Upper lobe of left lung (tissue), 6 donors: ENCODE results near the gene NPIPA1. TPM values are rescaled to one million over a fixed set of nuclear protein-coding genes. Genes with fewer than 3 reads are reported as not detected.
"Not testable (repeated sequence)": the region's sequence is repeated elsewhere in the genome, so short reads cannot be mapped to it uniquely, and the experiment has no call there.

Experiments
- ATAC-seq, 2 donors: fragments of 200-7000 bp; cut with Tn5 transposase; one replicate each; pipeline ENCODE4 v1.9.1; 2022; ENCODE audit warnings: mild to moderate bottlenecking in 2 of 2, moderate library complexity in 2 of 2; ENCODE audit not compliant: low FRiP score in 2 of 2
- DNase-seq, 2 donors: peaks; one replicate each; pipeline ENCODE4 v3.0.0-alpha.2; 2019 to 2020
- H3K27ac ChIP-seq, 4 donors: fragments of 200-600 bp; sonication (generic); one replicate each; pipeline ENCODE4 v1.5.1; 2016 to 2019
- H3K27me3 ChIP-seq, 4 donors: fragments of 200-600 bp; sonication (generic); one replicate each; pipeline ENCODE4 v1.5.1; 2017 to 2019
- H3K36me3 ChIP-seq, 4 donors: fragments of 200-600 bp; sonication (generic); one replicate each; pipeline ENCODE4 v1.5.1; 2016 to 2019
- H3K4me1 ChIP-seq, 4 donors: fragments of 200-600 bp; sonication (generic); one replicate each; pipeline ENCODE4 v1.5.1; 2018 to 2019
- H3K4me3 ChIP-seq, 4 donors: fragments of 200-600 bp; sonication (generic); one replicate each; pipeline ENCODE4 v1.5.1; 2017 to 2019; ENCODE audit warnings: mild to moderate bottlenecking in 2 of 4, moderate library complexity in 1 of 4
- H3K9me3 ChIP-seq, 4 donors: fragments of 200-600 bp; sonication (generic); one replicate each; pipeline ENCODE4 v1.5.1; 2018 to 2019
- EP300 ChIP-seq, 4 donors: sonication (generic); formaldehyde crosslinking; IDR thresholded peaks; one replicate each; pipeline ENCODE4 v1.5.1; 2017; ENCODE audit warnings: antibody characterized with exemption in 4 of 4, control low read depth in 2 of 4
- POLR2A ChIP-seq, 4 donors: fragments of 450-650 bp; IDR thresholded peaks; one replicate each; pipeline ENCODE4 v1.5.1; 2016 to 2017; ENCODE audit warnings: antibody characterized with exemption in 4 of 4, mild to moderate bottlenecking in 2 of 4
- POLR2AphosphoS5 ChIP-seq, 2 donors: sonication (generic); formaldehyde crosslinking; IDR thresholded peaks; one replicate each; pipeline ENCODE4 v1.5.1; 2017; ENCODE audit warnings: antibody characterized with exemption in 2 of 2
- WGBS, 2 donors: methylation state at CpG; one replicate each; pipeline ENCODE4 v1.1.5; 2017 to 2018; 5-methylcytosine and 5-hydroxymethylcytosine counted together
- total RNA-seq, 6 donors: library from RNA; depleted of rRNA in 4 of 6; stranded (reverse); fragments of >200 nt in 4 of 6; gene quantifications; one replicate each; pipeline versions ENCODE4 v1.1.0 to v1.2.1, GENCODE V29; 2016 to 2021
- TF ChIP-seq, protein P1 (sequence below), 6 experiments: fragments of 450-650 bp in 4 of 6; fragments of 200-600 bp in 2 of 6; sonication (generic) in 2 of 6; IDR thresholded peaks; one replicate each; pipeline ENCODE4 v1.5.1; 2016 to 2019; ENCODE audit warnings: antibody characterized with exemption in 6 of 6
- donor health status: DM: no; HTN: no; CAD: no; lungs with moderate emphysema.
- donor health status: DM: no; HTN: yes; CAD: no; lungs with severe emphysema.

Gene NPIPA1
- total RNA-seq, 6 donors from 2014 or later = 49.3 to 189 (median 79.1) TPM

GRCh38 chr16:14961405-14962186 is 24.4 kb downstream of the NPIPA1 start:
- Histone ChIP-seq H3K9me3 (no peaks in the 10 kb centered on the region), H3K4me3 (no peak overlapping the region), H3K36me3 (no peaks in the 10 kb centered on the region), H3K4me1 (no peaks in the 10 kb centered on the region), H3K27ac (no peak overlapping the region), H3K27me3 (no peaks in the 10 kb centered on the region)
- TF ChIP-seq POLR2A (IDR thresholded peaks at IDR 0.05) (no peak), EP300 (IDR thresholded peaks at IDR 0.05) (no peak), POLR2AphosphoS5 (IDR thresholded peaks at IDR 0.05) (no peak)
- TF ChIP-seq, protein P1, sequence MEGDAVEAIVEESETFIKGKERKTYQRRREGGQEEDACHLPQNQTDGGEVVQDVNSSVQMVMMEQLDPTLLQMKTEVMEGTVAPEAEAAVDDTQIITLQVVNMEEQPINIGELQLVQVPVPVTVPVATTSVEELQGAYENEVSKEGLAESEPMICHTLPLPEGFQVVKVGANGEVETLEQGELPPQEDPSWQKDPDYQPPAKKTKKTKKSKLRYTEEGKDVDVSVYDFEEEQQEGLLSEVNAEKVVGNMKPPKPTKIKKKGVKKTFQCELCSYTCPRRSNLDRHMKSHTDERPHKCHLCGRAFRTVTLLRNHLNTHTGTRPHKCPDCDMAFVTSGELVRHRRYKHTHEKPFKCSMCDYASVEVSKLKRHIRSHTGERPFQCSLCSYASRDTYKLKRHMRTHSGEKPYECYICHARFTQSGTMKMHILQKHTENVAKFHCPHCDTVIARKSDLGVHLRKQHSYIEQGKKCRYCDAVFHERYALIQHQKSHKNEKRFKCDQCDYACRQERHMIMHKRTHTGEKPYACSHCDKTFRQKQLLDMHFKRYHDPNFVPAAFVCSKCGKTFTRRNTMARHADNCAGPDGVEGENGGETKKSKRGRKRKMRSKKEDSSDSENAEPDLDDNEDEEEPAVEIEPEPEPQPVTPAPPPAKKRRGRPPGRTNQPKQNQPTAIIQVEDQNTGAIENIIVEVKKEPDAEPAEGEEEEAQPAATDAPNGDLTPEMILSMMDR (IDR thresholded peaks at IDR 0.05) = no peak
- ATAC-seq = no peak
- WGBS, 2 donors = 86 to 87% methylated on average over 11 of the region's 11 CpGs
- DNase-seq = no peak

DNA sequence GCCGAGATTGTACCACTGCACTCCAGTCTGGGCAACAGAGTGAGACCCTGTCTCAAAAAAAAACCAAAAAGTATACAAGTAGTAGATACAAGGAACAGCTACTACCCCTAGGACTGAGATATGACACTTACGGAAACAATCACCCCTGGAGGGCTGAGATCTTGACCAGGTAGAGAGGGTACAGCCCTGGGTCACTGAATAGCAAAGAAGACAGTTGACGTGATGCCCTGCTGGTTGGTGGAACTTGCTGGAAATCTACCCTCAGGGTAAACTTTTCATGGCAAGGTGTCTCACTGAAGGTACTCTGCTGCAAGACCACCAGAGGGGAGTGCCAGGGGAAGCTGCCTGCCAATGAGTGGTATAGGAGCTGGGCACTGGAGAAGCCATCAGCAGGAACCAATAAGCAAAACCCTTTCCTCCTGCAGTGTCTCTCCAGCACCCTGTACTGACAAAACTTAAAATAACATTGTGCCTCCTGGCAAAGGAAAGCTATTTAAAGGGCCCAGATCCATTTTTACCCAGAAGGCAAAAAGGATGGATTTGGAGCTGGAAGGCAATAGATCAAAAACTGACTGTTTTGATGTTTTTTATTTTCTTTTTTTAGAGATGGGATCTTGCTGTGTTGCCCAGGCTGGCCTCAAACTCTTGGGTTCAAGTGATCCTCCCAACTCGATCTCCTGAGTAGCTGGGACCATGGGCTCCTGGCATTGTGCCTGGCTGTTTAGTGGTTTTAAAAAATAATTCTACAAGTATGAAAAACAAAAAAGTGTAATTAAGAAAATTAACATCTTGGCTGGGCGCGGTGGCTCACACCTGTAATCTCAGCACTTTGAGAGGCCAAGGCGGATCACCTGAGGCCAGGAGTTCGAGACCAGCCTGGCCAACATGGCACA is 26.3 kb downstream of the NPIPA1 start:
- H3K4me3 ChIP-seq = no peak overlapping the region
- H3K36me3 ChIP-seq = no peaks in the 10 kb centered on the region
- DNase-seq (no peak), ATAC-seq (peak in 1 of 2 donors; percentile 20)
- H3K9me3 ChIP-seq = no peaks in the 10 kb centered on the region
- H3K4me1 ChIP-seq = no peaks in the 10 kb centered on the region
- H3K27ac ChIP-seq = no peak overlapping the region
- H3K27me3 ChIP-seq = no peaks in the 10 kb centered on the region
- TF ChIP-seq, protein P1 (IDR thresholded peaks at IDR 0.05) = no peak
- TF ChIP-seq POLR2A (IDR thresholded peaks at IDR 0.05) (no peak), EP300 (IDR thresholded peaks at IDR 0.05) (no peak)
- 72 to 79% methylated on average over 8 of the region's 8 CpGs for WGBS, 2 donors

GRCh38 chr16:14965328-14965727 is 28.1 kb downstream of the NPIPA1 start:
- Histone ChIP-seq H3K27me3 (no peaks in the 10 kb centered on the region), H3K36me3 (no peaks in the 10 kb centered on the region), H3K9me3 (no peaks in the 10 kb centered on the region), H3K27ac (no peak overlapping the region), H3K4me1 (no peaks in the 10 kb centered on the region), H3K4me3 (no peak overlapping the region)
- WGBS, 2 donors = 90 to 91% methylated on average over 17 of the region's 17 CpGs
- TF ChIP-seq POLR2AphosphoS5 (IDR thresholded peaks at IDR 0.05) = no peak
- no peak for TF ChIP-seq POLR2A (IDR thresholded peaks at IDR 0.05)
- TF ChIP-seq, protein P1 (IDR thresholded peaks at IDR 0.05) = no peak
- TF ChIP-seq EP300 (IDR thresholded peaks at IDR 0.05) = no peak
- no peak for ATAC-seq
- no peak for DNase-seq

DNA sequence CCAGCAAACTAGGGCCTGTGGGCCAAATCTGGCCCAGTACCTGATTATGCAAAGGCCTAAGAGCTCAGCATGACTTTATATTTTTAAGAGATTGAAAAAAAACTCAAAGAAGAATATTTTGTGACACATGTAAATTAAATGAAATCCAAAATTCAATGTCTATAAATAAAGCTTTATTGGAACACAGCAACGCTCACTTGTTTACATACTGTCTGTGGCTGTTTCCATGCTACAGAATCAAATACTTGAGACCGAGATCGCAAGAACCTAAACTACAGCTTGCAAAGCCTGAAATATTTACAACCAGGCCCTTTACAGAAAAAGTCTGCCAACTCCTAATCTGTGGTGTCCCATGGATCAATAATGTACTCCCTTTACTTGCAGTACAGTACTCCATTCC is 32.6 kb downstream of the NPIPA1 start:
- not testable (repeated sequence) for ATAC-seq, H3K9me3 ChIP-seq

DNA sequence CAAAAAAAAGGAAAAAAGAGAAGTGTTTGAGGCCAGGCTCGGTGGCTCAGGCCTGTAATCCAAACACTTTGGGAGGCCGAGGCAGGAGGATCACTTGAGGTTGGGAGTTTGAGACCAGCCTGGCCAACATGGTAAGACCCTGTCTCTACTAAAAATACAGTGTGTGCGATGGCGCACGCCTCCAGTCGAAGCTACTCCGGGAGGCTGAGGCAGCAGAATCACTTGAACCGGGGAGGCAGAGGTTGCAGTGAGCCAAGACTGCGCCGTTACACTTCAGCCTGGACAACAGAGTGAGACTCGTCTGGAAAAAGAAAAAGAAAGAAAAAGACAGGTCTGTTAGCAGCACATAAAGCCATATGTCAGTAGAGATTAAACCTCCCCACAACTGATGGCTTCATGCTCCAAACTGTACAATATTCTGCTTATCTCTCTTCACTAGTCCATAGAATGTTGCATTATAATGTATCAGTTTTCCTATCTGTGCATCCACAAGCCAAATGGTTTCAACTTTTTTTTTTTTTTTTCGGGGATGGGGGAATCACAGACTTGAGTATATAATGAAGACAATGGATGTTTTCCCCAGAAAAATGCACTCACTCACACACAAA is 34.5 kb downstream of the NPIPA1 start:
- not testable (repeated sequence) for H3K36me3 ChIP-seq, H3K9me3 ChIP-seq, H3K27me3 ChIP-seq, ATAC-seq, H3K27ac ChIP-seq, DNase-seq, H3K4me3 ChIP-seq
- H3K4me1 ChIP-seq = peaks cover 0 to 17% (median 7%) of the 10 kb centered on the region in 4 donors
- WGBS, 2 donors = 93 to 94% methylated on average over 12 of the region's 12 CpGs

More for the DNA sequence above, 32.6 kb downstream of the NPIPA1 start:
- H3K36me3 ChIP-seq, H3K4me3 ChIP-seq, H3K27me3 ChIP-seq, DNase-seq, H3K27ac ChIP-seq, H3K4me1 ChIP-seq: not testable (repeated sequence)
- 93 to 94% methylated on average over 3 of the region's 3 CpGs for WGBS, 2 donors

- Histone ChIP-seq H3K4me1 (peaks cover 0 to 21% (median 8%) of the 10 kb centered on the region in 4 donors), H3K4me3 (peak overlapping the region in 3 of 4 donors; percentile 69 to 91 (median 80)), H3K27ac (peak overlapping the region in 1 of 4 donors; percentile 96)
- not testable (repeated sequence) for ATAC-seq, H3K36me3 ChIP-seq, H3K27me3 ChIP-seq, DNase-seq, H3K9me3 ChIP-seq
- 66 to 82% methylated on average over 7 to 14 of the region's 14 CpGs for WGBS, 2 donors
These were observed 36.6 kb downstream of the NPIPA1 start for GRCh38 chr16:14973785-14974322.

DNA sequence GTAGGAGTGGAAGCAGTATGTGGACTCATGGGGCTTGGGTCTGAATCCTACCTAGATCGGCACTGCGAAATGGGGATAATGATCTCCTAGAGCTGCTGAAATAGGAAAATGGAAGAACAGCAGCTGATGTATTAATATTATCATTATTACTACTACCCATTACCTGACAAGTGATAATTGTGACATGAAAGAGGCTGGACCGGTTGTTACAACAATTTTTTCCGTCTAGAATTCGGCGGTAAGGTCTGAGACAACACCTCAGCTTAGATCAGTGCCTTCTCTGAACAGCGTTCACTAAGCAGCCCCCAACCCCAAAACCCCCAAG is 37.0 kb downstream of the NPIPA1 start:
- 1 to 4% methylated on average over 7 of the region's 7 CpGs for WGBS, 2 donors
- not testable (repeated sequence) for H3K9me3 ChIP-seq, H3K27me3 ChIP-seq, DNase-seq, H3K36me3 ChIP-seq, ATAC-seq
- peaks cover 1 to 21% (median 10%) of the 10 kb centered on the region in 4 donors for H3K4me1 ChIP-seq
- H3K4me3 ChIP-seq = peak overlapping the region; percentile 69 to 98 (median 86)
- peak overlapping the region; percentile 92 to 96 (median 94) for H3K27ac ChIP-seq
